ENCODE measurements around the gene MITF. TPM values are rescaled to one million over a fixed set of nuclear protein-coding genes. Genes with fewer than 3 reads are reported as not detected.
A peak's percentile ranks its signal among the peaks of the same experiment; 100 is the strongest.

Gene MITF
- total RNA-seq, 2 experiments from 2014 or later: not detected

GRCh38 chr3:69716119-69716518 lies 23.1 kb upstream of the MITF start:
- H3K4me1 Mint-ChIP-seq: no peaks in the 10 kb centered on the region
- DNase-seq: no peak
- CTCF ChIA-PET: no interaction called here
- H3K27ac Mint-ChIP-seq: no peak overlapping the region
- H3K27me3 Mint-ChIP-seq: no peaks in the 10 kb centered on the region
- H3K36me3 Mint-ChIP-seq: no peaks in the 10 kb centered on the region
- ATAC-seq: no peak
- no peaks in the 10 kb centered on the region for H3K9me3 Mint-ChIP-seq (ENCODE audit: low read depth)
- H3K4me3 Mint-ChIP-seq: no peak overlapping the region

DNA sequence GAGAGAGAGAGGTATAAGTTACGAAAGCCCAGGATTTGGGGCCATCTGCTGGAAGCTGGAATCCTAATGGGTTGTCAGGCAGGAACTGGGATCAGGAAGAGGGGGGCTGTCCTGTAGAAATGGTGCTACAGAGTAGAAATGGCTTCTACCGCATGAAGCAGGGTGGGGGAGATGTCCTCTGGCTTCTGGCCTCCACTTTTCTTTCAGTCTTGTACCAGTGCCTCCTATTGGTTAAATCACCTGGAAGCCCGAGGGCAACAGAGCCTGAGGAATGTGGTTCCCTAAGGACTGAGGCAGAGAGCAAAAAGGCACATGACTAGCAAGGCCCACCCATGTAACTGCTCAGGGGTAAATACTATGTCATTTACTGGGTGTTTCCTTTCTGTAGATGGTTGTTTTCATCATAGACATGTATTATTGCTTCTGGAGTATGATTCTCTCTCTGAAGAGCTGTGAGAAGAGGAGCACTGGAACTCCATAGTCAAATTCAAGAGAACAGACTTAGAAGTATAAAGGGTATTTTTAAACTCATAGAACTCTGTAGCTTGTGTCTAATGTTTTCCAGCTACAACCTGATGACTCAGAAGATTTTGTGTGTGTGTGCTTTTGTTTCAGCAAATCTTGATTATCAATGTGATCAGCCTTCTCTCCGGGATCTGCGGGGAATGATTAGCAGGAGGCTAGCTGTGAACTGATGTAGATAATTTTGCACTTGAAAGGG lies 20.2 kb upstream of the MITF start:
- Mint-ChIP-seq H3K4me1 (no peaks in the 10 kb centered on the region), H3K4me3 (no peak overlapping the region)
- DNase-seq: no peak

DNA sequence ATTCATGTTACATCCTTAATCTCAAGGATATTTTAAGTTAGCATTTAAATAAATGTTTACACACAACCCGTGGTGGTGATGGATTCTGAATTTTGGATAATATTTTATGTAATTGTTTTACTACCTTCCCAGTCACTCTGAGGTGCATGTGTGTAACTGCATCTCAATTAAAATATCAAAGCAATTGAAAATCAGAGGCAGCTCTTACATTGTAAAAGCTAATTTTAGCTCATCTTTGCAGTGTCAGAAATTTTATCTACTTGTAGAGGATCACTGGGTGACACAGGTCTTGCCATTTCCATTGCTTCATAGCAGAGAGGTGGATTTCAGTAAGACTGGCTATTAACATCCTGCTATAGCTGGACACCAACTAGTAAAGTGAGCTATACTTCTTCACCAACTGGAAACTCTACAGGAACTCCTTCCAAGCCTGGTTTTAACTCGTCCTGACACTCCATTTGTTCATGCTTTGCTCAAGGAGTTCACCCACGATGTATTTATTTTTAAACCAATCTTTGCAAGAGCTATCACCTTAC lies 19.6 kb upstream of the MITF start:
- H3K9me3 Mint-ChIP-seq (ENCODE audit: low read depth): no peaks in the 10 kb centered on the region
- no peaks in the 10 kb centered on the region for H3K27me3 Mint-ChIP-seq
- CTCF ChIA-PET: no interaction called here
- no peak overlapping the region for H3K27ac Mint-ChIP-seq
- no peak for ATAC-seq
- DNase-seq: no peak
- no peaks in the 10 kb centered on the region for H3K36me3 Mint-ChIP-seq
- H3K4me1 Mint-ChIP-seq: no peaks in the 10 kb centered on the region
- no peak overlapping the region for H3K4me3 Mint-ChIP-seq

More for the DNA sequence above, 20.2 kb upstream of the MITF start:
- Mint-ChIP-seq H3K9me3 (ENCODE audit: low read depth) (no peaks in the 10 kb centered on the region), H3K36me3 (no peaks in the 10 kb centered on the region), H3K27me3 (no peaks in the 10 kb centered on the region), H3K27ac (no peak overlapping the region)
- CTCF ChIA-PET: no interaction called here
- ATAC-seq: no peak

DNA sequence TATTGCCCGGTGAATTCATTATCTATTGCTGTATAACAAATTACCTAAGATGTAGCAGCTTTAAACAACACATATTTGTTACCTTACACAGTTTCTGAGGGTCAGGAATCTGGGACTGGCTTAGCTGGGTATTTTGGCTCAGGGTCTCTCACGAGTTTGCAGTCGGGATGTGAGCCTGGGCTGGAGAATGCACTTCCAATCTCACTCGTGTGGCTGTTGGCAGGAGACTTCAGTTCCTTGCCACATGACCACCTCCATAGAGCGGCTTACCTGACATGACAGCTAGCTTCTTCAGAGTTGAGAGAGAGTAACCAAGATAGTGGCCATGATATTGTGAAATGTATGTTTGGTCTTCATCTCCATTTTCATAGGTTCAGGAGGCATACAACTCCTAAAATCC lies 18.4 kb upstream of the MITF start:
- H3K9me3 Mint-ChIP-seq (ENCODE audit: low read depth): no peaks in the 10 kb centered on the region
- H3K4me3 Mint-ChIP-seq: no peak overlapping the region
- no peak for DNase-seq
- no peak overlapping the region for H3K27ac Mint-ChIP-seq
- CTCF ChIA-PET: no interaction called here
- H3K4me1 Mint-ChIP-seq: no peaks in the 10 kb centered on the region
- no peak for ATAC-seq
- H3K27me3 Mint-ChIP-seq: no peaks in the 10 kb centered on the region
- no peaks in the 10 kb centered on the region for H3K36me3 Mint-ChIP-seq

GRCh38 chr3:69723389-69723788 lies 15.9 kb upstream of the MITF start:
- ATAC-seq (no peak), DNase-seq (no peak)
- CTCF ChIA-PET: no interaction called here
- no peaks in the 10 kb centered on the region for H3K27me3 Mint-ChIP-seq
- no peak overlapping the region for H3K27ac Mint-ChIP-seq
- H3K36me3 Mint-ChIP-seq: no peaks in the 10 kb centered on the region
- H3K9me3 Mint-ChIP-seq (ENCODE audit: low read depth): no peaks in the 10 kb centered on the region
- H3K4me3 Mint-ChIP-seq: no peak overlapping the region
- no peaks in the 10 kb centered on the region for H3K4me1 Mint-ChIP-seq

- no peak overlapping the region for H3K4me3 Mint-ChIP-seq
- H3K4me1 Mint-ChIP-seq: no peaks in the 10 kb centered on the region
- no peak for ATAC-seq
- H3K9me3 Mint-ChIP-seq (ENCODE audit: low read depth): no peaks in the 10 kb centered on the region
- no peak for DNase-seq
- H3K27me3 Mint-ChIP-seq: no peaks in the 10 kb centered on the region
- H3K36me3 Mint-ChIP-seq: no peaks in the 10 kb centered on the region
- H3K27ac Mint-ChIP-seq: no peak overlapping the region
- CTCF ChIA-PET: no interaction called here
These were observed 14.4 kb upstream of the MITF start for GRCh38 chr3:69724722-69725435.

DNA sequence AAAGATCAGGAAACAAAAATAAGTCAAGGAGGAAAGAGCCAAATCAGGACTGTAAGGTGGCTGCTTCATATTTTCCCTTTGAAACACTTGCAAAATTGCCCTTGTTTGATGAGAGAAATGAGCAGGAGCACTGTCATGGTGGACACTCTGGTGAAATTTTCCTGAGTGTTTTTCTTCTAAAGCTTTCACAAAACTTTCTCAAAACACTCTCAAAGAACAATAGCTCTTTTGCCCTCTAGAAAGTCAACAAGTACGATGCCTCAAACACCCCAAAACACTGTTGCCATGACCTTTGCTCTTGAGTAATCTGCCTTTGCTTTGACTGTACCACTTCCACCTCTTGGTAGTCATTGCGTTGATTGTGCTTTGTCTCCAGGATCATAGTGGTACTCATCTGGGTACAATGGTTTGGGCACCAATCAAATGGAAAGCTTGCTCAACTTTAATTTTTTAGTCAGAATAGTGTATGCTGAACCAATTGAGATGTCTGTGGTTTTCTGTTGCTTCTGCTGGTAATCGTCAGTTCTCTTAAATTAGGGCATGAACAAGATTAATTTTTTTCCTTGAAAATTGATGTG lies 13.2 kb upstream of the MITF start:
- Mint-ChIP-seq H3K4me1 (no peaks in the 10 kb centered on the region), H3K27ac (no peak overlapping the region), H3K27me3 (no peaks in the 10 kb centered on the region), H3K36me3 (no peaks in the 10 kb centered on the region), H3K4me3 (no peak overlapping the region), H3K9me3 (ENCODE audit: low read depth) (no peaks in the 10 kb centered on the region)
- CTCF ChIA-PET: no interaction called here
- ATAC-seq (no peak), DNase-seq (no peak)

- H3K27me3 Mint-ChIP-seq: no peaks in the 10 kb centered on the region
- H3K9me3 Mint-ChIP-seq (ENCODE audit: low read depth): no peaks in the 10 kb centered on the region
- no peak overlapping the region for H3K4me3 Mint-ChIP-seq
- no peaks in the 10 kb centered on the region for H3K36me3 Mint-ChIP-seq
- CTCF ChIA-PET: no interaction called here
- H3K4me1 Mint-ChIP-seq: no peaks in the 10 kb centered on the region
- ATAC-seq (no peak), DNase-seq (no peak)
- H3K27ac Mint-ChIP-seq: no peak overlapping the region
These were observed 9.9 kb upstream of the MITF start for GRCh38 chr3:69729147-69729919.

GRCh38 chr3:69731080-69731479 lies 8.2 kb upstream of the MITF start:
- H3K9me3 Mint-ChIP-seq (ENCODE audit: low read depth): no peaks in the 10 kb centered on the region
- CTCF ChIA-PET: no interaction called here
- DNase-seq: no peak
- H3K27ac Mint-ChIP-seq: no peak overlapping the region
- no peaks in the 10 kb centered on the region for H3K27me3 Mint-ChIP-seq
- no peak overlapping the region for H3K4me3 Mint-ChIP-seq
- no peaks in the 10 kb centered on the region for H3K36me3 Mint-ChIP-seq
- H3K4me1 Mint-ChIP-seq: no peaks in the 10 kb centered on the region
- no peak for ATAC-seq

DNA sequence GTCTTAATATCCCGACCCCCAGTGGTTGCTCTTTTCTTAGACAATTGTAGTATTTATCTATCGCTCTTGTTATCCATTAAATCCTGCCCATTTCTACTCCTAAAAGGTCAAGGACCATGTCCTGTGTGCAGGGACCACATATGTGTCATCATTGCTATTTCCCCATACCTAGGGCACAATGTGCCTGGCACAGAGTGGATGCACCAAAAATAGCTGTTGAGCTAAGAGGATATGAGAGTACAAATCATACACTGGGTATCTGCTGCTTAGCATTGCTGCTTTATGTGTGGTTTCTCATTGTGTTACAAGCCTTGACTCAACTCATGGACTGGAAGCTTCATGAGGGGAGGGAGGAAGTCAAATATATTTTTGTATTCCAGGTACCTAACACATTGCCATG lies 3.4 kb upstream of the MITF start:
- ATAC-seq (no peak), DNase-seq (no peak)
- Mint-ChIP-seq H3K27me3 (peaks cover 41% of the 10 kb centered on the region), H3K4me3 (no peak overlapping the region), H3K9me3 (ENCODE audit: low read depth) (no peaks in the 10 kb centered on the region), H3K4me1 (peaks cover 3% of the 10 kb centered on the region), H3K27ac (no peak overlapping the region), H3K36me3 (peaks cover 2% of the 10 kb centered on the region)
- CTCF ChIA-PET: no interaction called here

GRCh38 chr3:69737392-69737791 lies 1.9 kb upstream of the MITF start:
- H3K9me3 Mint-ChIP-seq (ENCODE audit: low read depth): no peaks in the 10 kb centered on the region
- CTCF ChIA-PET: no interaction called here
- peaks cover 3% of the 10 kb centered on the region for H3K4me1 Mint-ChIP-seq
- no peak overlapping the region for H3K27ac Mint-ChIP-seq
- H3K27me3 Mint-ChIP-seq: peaks cover 52% of the 10 kb centered on the region
- no peak for ATAC-seq
- no peak for DNase-seq
- H3K36me3 Mint-ChIP-seq: peaks cover 2% of the 10 kb centered on the region
- no peak overlapping the region for H3K4me3 Mint-ChIP-seq

- ATAC-seq (no peak), DNase-seq (no peak)
- peak overlapping the region; percentile 7 for H3K4me3 Mint-ChIP-seq
- peaks cover 54% of the 10 kb centered on the region for H3K27me3 Mint-ChIP-seq
- peaks cover 3% of the 10 kb centered on the region for H3K4me1 Mint-ChIP-seq
- no peaks in the 10 kb centered on the region for H3K9me3 Mint-ChIP-seq (ENCODE audit: low read depth)
- CTCF ChIA-PET: no interaction called here
- H3K27ac Mint-ChIP-seq: no peak overlapping the region
- peaks cover 2% of the 10 kb centered on the region for H3K36me3 Mint-ChIP-seq
These were observed 949 bp upstream of the MITF start for GRCh38 chr3:69738315-69738714.

DNA sequence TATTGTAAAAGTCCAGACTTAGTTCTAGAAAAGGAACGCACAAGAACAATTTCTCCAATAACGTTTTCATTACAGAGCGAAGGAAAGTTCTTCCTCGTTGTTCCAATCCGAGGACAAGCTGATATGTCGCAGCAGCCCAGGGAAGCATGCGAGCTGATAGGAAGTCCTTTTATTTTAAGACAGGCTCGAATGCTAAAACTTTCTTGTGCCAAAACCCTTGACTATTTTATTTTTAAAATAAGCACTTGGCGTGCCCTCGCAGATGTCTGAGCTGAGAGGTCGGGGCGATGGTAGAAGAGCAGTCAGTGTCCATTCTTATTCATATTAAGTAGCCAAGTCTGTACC lies 433 bp upstream of the MITF start:
- DNase-seq (no peak), ATAC-seq (no peak)
- H3K27ac Mint-ChIP-seq: no peak overlapping the region
- peaks cover 3% of the 10 kb centered on the region for H3K4me1 Mint-ChIP-seq
- no peaks in the 10 kb centered on the region for H3K9me3 Mint-ChIP-seq (ENCODE audit: low read depth)
- H3K4me3 Mint-ChIP-seq: peak overlapping the region; percentile 7
- peaks cover 2% of the 10 kb centered on the region for H3K36me3 Mint-ChIP-seq
- CTCF ChIA-PET: no interaction called here
- peaks cover 54% of the 10 kb centered on the region for H3K27me3 Mint-ChIP-seq

Data from activated CD8-positive, alpha-beta memory T cell treated with anti-CD3 and anti-CD28 coated beads, Interleukin-2, amount 10 ng/mL, durations not matched to agents 7 days and 5 days (primary cell).